HFFc6 (cell line): Measurements from ENCODE around the gene GALNT7. TPM values are rescaled to one million over a fixed set of nuclear protein-coding genes. Genes with fewer than 3 reads are reported as not detected.

Source experiments
- DNase-seq: peaks from one replicate; pipeline ENCODE4 v3.0.0-alpha.2; 2018
- H3K27ac Mint-ChIP-seq: 2 replicates; pipeline ENCODE4 v1.8.0; 2020; ENCODE audit warnings: mild to moderate bottlenecking, mixed read lengths
- H3K27me3 Mint-ChIP-seq: 2 replicates; pipeline ENCODE4 v1.8.0; 2021; ENCODE audit warnings: mild to moderate bottlenecking, moderate library complexity, mixed read lengths; ENCODE audit not compliant: insufficient read depth
- H3K36me3 Mint-ChIP-seq: 2 replicates; pipeline ENCODE4 v1.8.0; 2021; ENCODE audit warnings: low read depth, mixed read lengths
- H3K4me1 Mint-ChIP-seq: 2 replicates; pipeline ENCODE4 v1.8.0; 2020; ENCODE audit warnings: low read depth, mixed read lengths
- H3K4me3 Mint-ChIP-seq: 2 replicates; pipeline ENCODE4 v1.8.0; 2020; ENCODE audit warnings: mild to moderate bottlenecking, moderate library complexity, mixed read lengths
- H3K9me3 Mint-ChIP-seq: 2 replicates; pipeline ENCODE4 v1.8.0; 2020; ENCODE audit warnings: mild to moderate bottlenecking, mixed read lengths
- total RNA-seq, 6 experiments: library from RNA; stranded (reverse); fragmentation: NEBNext Ultra II Directional; extraction: Animal tissue kit (Norgen Biotek cat#: 25700); gene quantifications; 2 replicates in 1 of 6; 3 replicates in 5 of 6; pipeline ENCODE4 v1.2.3, GENCODE V29; 2021
- TF ChIP-seq, protein P1 (sequence below): fragments of 200-600 bp; sonication (generic); IDR thresholded peaks from 2 replicates; pipeline ENCODE4 v1.5.0; 2021; ENCODE audit warnings: antibody characterized with exemption, mild to moderate bottlenecking

The GALNT7 gene
- total RNA-seq, 6 experiments from 2014 or later: 10.9 to 24.3 (median 23.0) TPM

- Mint-ChIP-seq H3K36me3 (peaks cover 31% of the 10 kb centered on the region), H3K4me1 (peaks cover 51% of the 10 kb centered on the region), H3K9me3 (no peaks in the 10 kb centered on the region), H3K4me3 (peak overlapping the region; percentile 93), H3K27me3 (peaks cover 4% of the 10 kb centered on the region), H3K27ac (peak overlapping the region; percentile 100)
- DNase-seq: peak; percentile 66
- TF ChIP-seq, protein P1, sequence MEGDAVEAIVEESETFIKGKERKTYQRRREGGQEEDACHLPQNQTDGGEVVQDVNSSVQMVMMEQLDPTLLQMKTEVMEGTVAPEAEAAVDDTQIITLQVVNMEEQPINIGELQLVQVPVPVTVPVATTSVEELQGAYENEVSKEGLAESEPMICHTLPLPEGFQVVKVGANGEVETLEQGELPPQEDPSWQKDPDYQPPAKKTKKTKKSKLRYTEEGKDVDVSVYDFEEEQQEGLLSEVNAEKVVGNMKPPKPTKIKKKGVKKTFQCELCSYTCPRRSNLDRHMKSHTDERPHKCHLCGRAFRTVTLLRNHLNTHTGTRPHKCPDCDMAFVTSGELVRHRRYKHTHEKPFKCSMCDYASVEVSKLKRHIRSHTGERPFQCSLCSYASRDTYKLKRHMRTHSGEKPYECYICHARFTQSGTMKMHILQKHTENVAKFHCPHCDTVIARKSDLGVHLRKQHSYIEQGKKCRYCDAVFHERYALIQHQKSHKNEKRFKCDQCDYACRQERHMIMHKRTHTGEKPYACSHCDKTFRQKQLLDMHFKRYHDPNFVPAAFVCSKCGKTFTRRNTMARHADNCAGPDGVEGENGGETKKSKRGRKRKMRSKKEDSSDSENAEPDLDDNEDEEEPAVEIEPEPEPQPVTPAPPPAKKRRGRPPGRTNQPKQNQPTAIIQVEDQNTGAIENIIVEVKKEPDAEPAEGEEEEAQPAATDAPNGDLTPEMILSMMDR: no peak
Measured at GRCh38 chr4:173334891-173335752, 166.5 kb downstream of the GALNT7 start.

- peaks cover 16% of the 10 kb centered on the region for H3K36me3 Mint-ChIP-seq
- H3K4me3 Mint-ChIP-seq: no peak overlapping the region
- TF ChIP-seq, protein P1: no peak
- H3K27ac Mint-ChIP-seq: no peak overlapping the region
- H3K4me1 Mint-ChIP-seq: peaks cover 34% of the 10 kb centered on the region
- DNase-seq: peak; percentile 10
- H3K9me3 Mint-ChIP-seq: no peaks in the 10 kb centered on the region
- H3K27me3 Mint-ChIP-seq: peaks cover 7% of the 10 kb centered on the region
Measured at GRCh38 chr4:173337463-173337862, 168.9 kb downstream of the GALNT7 start.

DNA sequence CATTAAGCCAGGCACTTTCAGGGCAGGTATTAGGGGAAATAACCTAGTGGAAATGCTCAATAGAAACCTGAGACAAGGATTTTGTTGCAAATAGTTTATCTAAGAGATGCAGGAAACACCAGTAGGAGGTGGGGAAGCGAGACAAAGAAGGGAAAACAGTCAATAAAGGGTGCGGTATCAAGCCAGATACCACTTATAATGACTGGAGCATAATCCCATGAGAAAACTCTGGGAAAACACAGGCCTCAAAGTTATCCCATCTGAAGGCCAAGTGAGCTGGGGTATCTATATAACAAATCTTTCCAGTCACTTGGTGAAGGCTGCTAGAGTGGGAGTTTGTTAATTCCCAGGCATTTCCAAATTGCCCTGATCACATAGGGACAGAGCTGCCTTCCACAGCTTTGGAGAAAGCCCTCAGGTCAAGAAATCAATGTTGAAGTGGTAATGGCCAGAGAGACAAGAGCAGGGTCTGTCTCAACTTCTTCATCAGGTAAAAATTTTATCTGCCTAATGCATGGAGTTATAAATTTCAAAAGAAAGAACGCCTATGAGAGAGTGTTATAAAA is 175.3 kb downstream of the GALNT7 start:
- TF ChIP-seq, protein P1: no peak
- Mint-ChIP-seq H3K4me3 (no peak overlapping the region), H3K4me1 (peaks cover 20% of the 10 kb centered on the region), H3K27me3 (peaks cover 7% of the 10 kb centered on the region), H3K27ac (no peak overlapping the region), H3K36me3 (no peaks in the 10 kb centered on the region), H3K9me3 (no peaks in the 10 kb centered on the region; the same call in 1 of the 2 replicates)
- no peak for DNase-seq

- Mint-ChIP-seq H3K9me3 (no peaks in the 10 kb centered on the region; the same call in 1 of the 2 replicates), H3K27ac (no peak overlapping the region), H3K4me3 (peak overlapping the region; percentile 58), H3K4me1 (peaks cover 20% of the 10 kb centered on the region), H3K36me3 (0 out of 2 replicates have a peak, but pooled peaks cover 2% of the 10 kb centered on the region), H3K27me3 (peaks cover 12% of the 10 kb centered on the region)
- TF ChIP-seq, protein P1: no peak
- no peak for DNase-seq
Measured at GRCh38 chr4:173345648-173346047, 177.0 kb downstream of the GALNT7 start.

GRCh38 chr4:173346074-173346473 is 177.5 kb downstream of the GALNT7 start:
- H3K27ac Mint-ChIP-seq: 0 out of 2 replicates have a peak overlapping the region, but pooled peaks have one; percentile 7
- 0 out of 2 replicates have a peak, but pooled peaks cover 4% of the 10 kb centered on the region for H3K36me3 Mint-ChIP-seq
- H3K27me3 Mint-ChIP-seq: peaks cover 16% of the 10 kb centered on the region
- H3K9me3 Mint-ChIP-seq: no peaks in the 10 kb centered on the region; the same call in 1 of the 2 replicates
- TF ChIP-seq, protein P1: no peak
- DNase-seq: peak; percentile 40
- H3K4me1 Mint-ChIP-seq: peaks cover 20% of the 10 kb centered on the region
- peak overlapping the region; percentile 58 for H3K4me3 Mint-ChIP-seq
